ENCODE measurements around the gene PRR7. TPM values are rescaled to one million over a fixed set of nuclear protein-coding genes. Genes with fewer than 3 reads are reported as not detected.
A peak's percentile ranks its signal among the peaks of the same experiment; 100 is the strongest.
"Not testable (repeated sequence)": the region's sequence is repeated elsewhere in the genome, so short reads cannot be mapped to it uniquely, and the experiment has no call there.

PRR7 gene
- total and polyA plus RNA-seq, 2 of the 13 experiments (the other 11 are each of a cell fraction or from before 2014, with no cell fraction given), result 4.8 to 5.0 TPM

- no peak for TF ChIP-seq GPN1 (CRISPR knock-in tag; IDR thresholded peaks at IDR 0.05; ENCODE audit: borderline replicate concordance)
- no peak for TF ChIP-seq ZNF549 (CRISPR knock-in tag; IDR thresholded peaks at IDR 0.05)
- no peak for TF ChIP-seq ZBTB39 (CRISPR knock-in tag; IDR thresholded peaks at IDR 0.05)
- TF ChIP-seq SAFB2 (CRISPR knock-in tag; IDR thresholded peaks at IDR 0.05; ENCODE audit: borderline replicate concordance, low read depth), result no peak
- no peak for TF ChIP-seq GTF2F1 (IDR thresholded peaks at IDR 0.05; ENCODE audit: low read length)
- TF ChIP-seq IRF2 (CRISPR knock-in tag; IDR thresholded peaks at IDR 0.05), result no peak
- TF ChIP-seq ZNF343 (CRISPR knock-in tag; IDR thresholded peaks at IDR 0.05), result no peak
- TF ChIP-seq GMEB2 (CRISPR knock-in tag; IDR thresholded peaks at IDR 0.05; ENCODE audit: low read depth), result no peak
Measured at GRCh38 chr5:177484902-177485549, 38.4 kb downstream of the PRR7 start (continued).

GRCh38 chr5:177485753-177486152, 39.1 kb downstream of the PRR7 start:
- 100% methylated on average over 3 of the region's 3 CpGs for WGBS (ENCODE audit: low lambda C conversion rate)
- H3K4me3 ChIP-seq (replicated peaks in 1 of 3; ENCODE audit: insufficient read depth in 1 of 3, low read depth in 2 of 3, low read length in 3 of 3); H3K9ac ChIP-seq (ENCODE audit: insufficient read depth, low read depth, low read length); H3K9me3 ChIP-seq (ENCODE audit: low read length); H3K27ac ChIP-seq (ENCODE audit: extremely low read length, insufficient read depth, low read length); H2AFZ ChIP-seq (ENCODE audit: low read length); H3K27me3 ChIP-seq (ENCODE audit: control insufficient read depth in 1 of 2, insufficient read depth in 2 of 2, low read length in 2 of 2); CTCF ChIA-PET (ENCODE audit: low intra/inter-chr PET ratio, low total read pairs); H3K4me2 ChIP-seq (ENCODE audit: low read depth, low read length); FAIRE-seq; DNase-seq (ENCODE audit: low spot score); H3K79me2 ChIP-seq (ENCODE audit: insufficient read depth, low read length); H4K20me1 ChIP-seq (ENCODE audit: insufficient read depth, low read length); ATAC-seq; H3K4me1 ChIP-seq (ENCODE audit: insufficient read depth, low read length); in situ Hi-C loops (cut with HindIII; ENCODE audit: extremely low pct_ligation_motif_present, low pct_unique_long_range_greater_than_20kb); BruUV-seq (replicated peaks); intact Hi-C loops (cut with micrococcal nuclease; ENCODE audit: unreplicated experiment); POLR2A ChIA-PET: not testable (repeated sequence)
- H3K36me3 ChIP-seq (replicated peaks in 1 of 2; ENCODE audit: control insufficient read depth in 1 of 2, insufficient read depth in 2 of 2, low read length in 2 of 2), result peaks cover 13 to 14% of the 10 kb centered on the region in 2 experiments; a peak in 4 of 5 replicates
- 0 out of 2 replicates have a peak, but pooled peaks have one; percentile 10 for TF ChIP-seq ZNF121 (CRISPR knock-in tag; IDR thresholded peaks at IDR 0.05)

Data from HepG2 (cell line).